Measurements from ENCODE around the gene SLC9A3. TPM values are rescaled to one million over a fixed set of nuclear protein-coding genes. Genes with fewer than 3 reads are reported as not detected.

The SLC9A3 gene
- total RNA-seq, 1 donor from 2014 or later = 3.3 TPM

- Mint-ChIP-seq H3K4me1 (peaks cover 4% of the 10 kb centered on the region), H3K4me3 (no peak overlapping the region), H3K36me3 (ENCODE audit: low read depth) (no peaks in the 10 kb centered on the region), H3K27ac (no peak overlapping the region), H3K27me3 (peaks cover 42% of the 10 kb centered on the region), H3K9me3 (peaks cover 12% of the 10 kb centered on the region)
- intact Hi-C loops (cut with micrococcal nuclease) = no loop called here
- no peak for DNase-seq
These were observed 3.4 kb downstream of the SLC9A3 start for GRCh38 chr5:520850-521226.

- Mint-ChIP-seq H3K27ac (no peak overlapping the region), H3K27me3 (peaks cover 38% of the 10 kb centered on the region), H3K36me3 (ENCODE audit: low read depth) (no peaks in the 10 kb centered on the region), H3K9me3 (peaks cover 12% of the 10 kb centered on the region), H3K4me1 (peaks cover 4% of the 10 kb centered on the region), H3K4me3 (no peak overlapping the region)
- intact Hi-C loops (cut with micrococcal nuclease) = no loop called here
- DNase-seq = no peak
These were observed 3.9 kb downstream of the SLC9A3 start for GRCh38 chr5:520196-520849.

- H3K4me3 Mint-ChIP-seq = no peak overlapping the region
- H3K27ac Mint-ChIP-seq = no peak overlapping the region
- peaks cover 36% of the 10 kb centered on the region for H3K27me3 Mint-ChIP-seq
- peaks cover 12% of the 10 kb centered on the region for H3K9me3 Mint-ChIP-seq
- H3K36me3 Mint-ChIP-seq (ENCODE audit: low read depth) = no peaks in the 10 kb centered on the region
- intact Hi-C loops (cut with micrococcal nuclease) = no loop called here
- no peaks in the 10 kb centered on the region for H3K4me1 Mint-ChIP-seq
- DNase-seq = no peak
These were observed 5.5 kb downstream of the SLC9A3 start for GRCh38 chr5:518721-519120.

- Mint-ChIP-seq H3K9me3 (peaks cover 12% of the 10 kb centered on the region), H3K36me3 (ENCODE audit: low read depth) (no peaks in the 10 kb centered on the region), H3K27ac (no peak overlapping the region), H3K27me3 (peaks cover 30% of the 10 kb centered on the region), H3K4me3 (no peak overlapping the region), H3K4me1 (no peaks in the 10 kb centered on the region)
- DNase-seq = no peak
- intact Hi-C loops (cut with micrococcal nuclease) = no loop called here
These were observed 6.6 kb downstream of the SLC9A3 start for GRCh38 chr5:517535-518100.

GRCh38 chr5:516980-517379 lies 7.3 kb downstream of the SLC9A3 start:
- Mint-ChIP-seq H3K4me1 (no peaks in the 10 kb centered on the region), H3K27me3 (peaks cover 26% of the 10 kb centered on the region), H3K27ac (no peak overlapping the region), H3K4me3 (no peak overlapping the region), H3K36me3 (ENCODE audit: low read depth) (no peaks in the 10 kb centered on the region), H3K9me3 (peaks cover 12% of the 10 kb centered on the region)
- intact Hi-C loops (cut with micrococcal nuclease) = no loop called here
- no peak for DNase-seq

GRCh38 chr5:516338-516925 lies 7.8 kb downstream of the SLC9A3 start:
- Mint-ChIP-seq H3K9me3 (peaks cover 12% of the 10 kb centered on the region), H3K4me3 (no peak overlapping the region), H3K27ac (no peak overlapping the region), H3K36me3 (ENCODE audit: low read depth) (no peaks in the 10 kb centered on the region), H3K4me1 (no peaks in the 10 kb centered on the region), H3K27me3 (peaks cover 22% of the 10 kb centered on the region)
- intact Hi-C loops (cut with micrococcal nuclease) = no loop called here
- no peak for DNase-seq

- DNase-seq = no peak
- intact Hi-C loops (cut with micrococcal nuclease) = no loop called here
- H3K36me3 Mint-ChIP-seq (ENCODE audit: low read depth) = no peaks in the 10 kb centered on the region
- H3K4me1 Mint-ChIP-seq = no peaks in the 10 kb centered on the region
- peaks cover 19% of the 10 kb centered on the region for H3K27me3 Mint-ChIP-seq
- H3K27ac Mint-ChIP-seq = no peak overlapping the region
- no peak overlapping the region for H3K4me3 Mint-ChIP-seq
- H3K9me3 Mint-ChIP-seq = peaks cover 12% of the 10 kb centered on the region
These were observed 8.9 kb downstream of the SLC9A3 start for GRCh38 chr5:515273-515836.

GRCh38 chr5:514673-515072 lies 9.6 kb downstream of the SLC9A3 start:
- no peak overlapping the region for H3K27ac Mint-ChIP-seq
- intact Hi-C loops (cut with micrococcal nuclease) = no loop called here
- peaks cover 19% of the 10 kb centered on the region for H3K27me3 Mint-ChIP-seq
- no peaks in the 10 kb centered on the region for H3K4me1 Mint-ChIP-seq
- H3K36me3 Mint-ChIP-seq (ENCODE audit: low read depth) = no peaks in the 10 kb centered on the region
- no peak overlapping the region for H3K4me3 Mint-ChIP-seq
- DNase-seq = no peak
- H3K9me3 Mint-ChIP-seq = peaks cover 12% of the 10 kb centered on the region

- H3K36me3 Mint-ChIP-seq (ENCODE audit: low read depth) = no peaks in the 10 kb centered on the region
- DNase-seq = no peak
- peaks cover 19% of the 10 kb centered on the region for H3K27me3 Mint-ChIP-seq
- H3K4me3 Mint-ChIP-seq = no peak overlapping the region
- H3K9me3 Mint-ChIP-seq = peaks cover 12% of the 10 kb centered on the region
- intact Hi-C loops (cut with micrococcal nuclease) = no loop called here
- H3K27ac Mint-ChIP-seq = no peak overlapping the region
- no peaks in the 10 kb centered on the region for H3K4me1 Mint-ChIP-seq
These were observed 10.2 kb downstream of the SLC9A3 start for GRCh38 chr5:514101-514485.

GRCh38 chr5:513216-514100 lies 10.8 kb downstream of the SLC9A3 start:
- H3K4me1 Mint-ChIP-seq = no peaks in the 10 kb centered on the region
- H3K4me3 Mint-ChIP-seq = no peak overlapping the region
- no peak for DNase-seq
- no peaks in the 10 kb centered on the region for H3K36me3 Mint-ChIP-seq (ENCODE audit: low read depth)
- peaks cover 12% of the 10 kb centered on the region for H3K9me3 Mint-ChIP-seq
- peaks cover 19% of the 10 kb centered on the region for H3K27me3 Mint-ChIP-seq
- H3K27ac Mint-ChIP-seq = no peak overlapping the region
- intact Hi-C loops (cut with micrococcal nuclease) = no loop called here

- Mint-ChIP-seq H3K4me3 (no peak overlapping the region), H3K4me1 (no peaks in the 10 kb centered on the region), H3K27me3 (peaks cover 9% of the 10 kb centered on the region), H3K36me3 (ENCODE audit: low read depth) (no peaks in the 10 kb centered on the region), H3K27ac (no peak overlapping the region), H3K9me3 (no peaks in the 10 kb centered on the region)
- intact Hi-C loops (cut with micrococcal nuclease) = no loop called here
- DNase-seq = no peak
These were observed 12.8 kb downstream of the SLC9A3 start for GRCh38 chr5:511476-511875.

GRCh38 chr5:510521-510920 lies 13.7 kb downstream of the SLC9A3 start:
- Mint-ChIP-seq H3K4me3 (no peak overlapping the region), H3K27me3 (peaks cover 9% of the 10 kb centered on the region), H3K36me3 (ENCODE audit: low read depth) (no peaks in the 10 kb centered on the region), H3K27ac (no peak overlapping the region), H3K9me3 (no peaks in the 10 kb centered on the region), H3K4me1 (no peaks in the 10 kb centered on the region)
- no peak for DNase-seq
- intact Hi-C loops (cut with micrococcal nuclease) = no loop called here

GRCh38 chr5:509611-510185 lies 14.6 kb downstream of the SLC9A3 start:
- Mint-ChIP-seq H3K27ac (no peak overlapping the region), H3K9me3 (no peaks in the 10 kb centered on the region)

More at GRCh38 chr5:509611-510185, 14.6 kb downstream of the SLC9A3 start:
- no peak for DNase-seq
- H3K4me3 Mint-ChIP-seq = no peak overlapping the region
- H3K36me3 Mint-ChIP-seq (ENCODE audit: low read depth) = no peaks in the 10 kb centered on the region
- peaks cover 6% of the 10 kb centered on the region for H3K27me3 Mint-ChIP-seq
- no peaks in the 10 kb centered on the region for H3K4me1 Mint-ChIP-seq
- intact Hi-C loops (cut with micrococcal nuclease) = no loop called here
